ENCODE results near the gene WWC2. TPM values are rescaled to one million over a fixed set of nuclear protein-coding genes. Genes with fewer than 3 reads are reported as not detected.

Gene WWC2
- total and polyA plus RNA-seq, 7 donors: 2.9 to 15.5 (median 7.8) TPM

- peaks cover 9 to 66% of the 10 kb centered on the region in 2 donors for H3K36me3 ChIP-seq (ENCODE audit: insufficient read depth in 1 of 2, low read depth in 1 of 2)
- intact Hi-C loops (cut with DNase I): loop anchor here (5.0 kb wide), 1 partner anchor 327 kb away; no protein-coding TSS in a partner anchor
- ATAC-seq (no peak), DNase-seq (no peak)
- no peaks in the 10 kb centered on the region for H3K9me3 ChIP-seq
- 79 to 88% (median 82%) methylated on average over 1 of the region's 1 CpG for WGBS, 3 donors
- no peak overlapping the region for H3K27ac ChIP-seq
- H3K4me1 ChIP-seq: peaks cover 4% of the 10 kb centered on the region
- no peaks in the 10 kb centered on the region for H3K27me3 ChIP-seq (ENCODE audit: insufficient read depth in 3 of 3, low read length in 2 of 3)
- no peak for TF ChIP-seq CTCF (IDR thresholded peaks at IDR 0.05)
- H3K4me3 ChIP-seq: no peak overlapping the region
Observed at GRCh38 chr4:183264614-183265013, 165.6 kb downstream of the WWC2 start.

DNA sequence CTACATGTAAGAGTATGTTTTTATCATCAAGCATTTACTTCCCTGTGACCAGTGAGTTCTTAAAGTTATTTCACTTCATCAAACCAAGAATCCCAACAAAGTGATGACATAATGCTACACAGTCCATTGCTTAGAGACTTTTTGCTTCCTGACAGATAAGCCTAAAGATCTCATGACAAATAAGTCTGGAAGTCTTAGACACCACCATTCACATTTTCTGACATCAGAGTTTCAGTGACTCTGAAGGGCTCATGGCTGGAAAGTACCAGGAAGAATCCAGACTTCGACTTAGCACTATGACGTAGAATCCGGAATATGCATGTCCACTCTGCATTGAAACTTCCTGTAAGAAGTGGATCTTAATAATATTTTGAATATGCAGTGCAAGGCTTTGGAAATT, 167.3 kb downstream of the WWC2 start:
- WGBS, 3 donors: 94 to 96% (median 95%) methylated on average over 3 of the region's 3 CpGs
- Histone ChIP-seq H3K27ac (no peak overlapping the region), H3K27me3 (ENCODE audit: insufficient read depth in 3 of 3, low read length in 2 of 3) (no peaks in the 10 kb centered on the region), H3K9me3 (no peaks in the 10 kb centered on the region), H3K4me3 (no peak overlapping the region), H3K36me3 (ENCODE audit: insufficient read depth in 1 of 2, low read depth in 1 of 2) (peaks cover 7 to 66% of the 10 kb centered on the region in 2 donors), H3K4me1 (peaks cover 4% of the 10 kb centered on the region)
- ATAC-seq: no peak
- intact Hi-C loops (cut with DNase I): no loop called here
- no peak for DNase-seq
- no peak for TF ChIP-seq CTCF (IDR thresholded peaks at IDR 0.05)

GRCh38 chr4:183268556-183268955, 169.5 kb downstream of the WWC2 start:
- ATAC-seq (no peak), DNase-seq (no peak)
- 89 to 93% (median 91%) methylated on average over 9 of the region's 9 CpGs for WGBS, 3 donors
- no peaks in the 10 kb centered on the region for H3K9me3 ChIP-seq
- intact Hi-C loops (cut with DNase I): no loop called here
- no peak for TF ChIP-seq CTCF (IDR thresholded peaks at IDR 0.05)
- no peaks in the 10 kb centered on the region for H3K4me1 ChIP-seq
- H3K4me3 ChIP-seq: no peak overlapping the region
- peaks cover 7 to 85% of the 10 kb centered on the region in 2 donors for H3K36me3 ChIP-seq (ENCODE audit: insufficient read depth in 1 of 2, low read depth in 1 of 2)
- no peaks in the 10 kb centered on the region for H3K27me3 ChIP-seq (ENCODE audit: insufficient read depth in 3 of 3, low read length in 2 of 3)
- no peak overlapping the region for H3K27ac ChIP-seq

GRCh38 chr4:183272384-183272783, 173.3 kb downstream of the WWC2 start:
- WGBS, 3 donors: 51 to 70% (median 57%) methylated on average over 3 of the region's 3 CpGs
- peaks cover 0 to 72% of the 10 kb centered on the region in 2 donors for H3K36me3 ChIP-seq (ENCODE audit: insufficient read depth in 1 of 2, low read depth in 1 of 2)
- H3K4me3 ChIP-seq: no peak overlapping the region
- intact Hi-C loops (cut with DNase I): no loop called here
- DNase-seq (no peak), ATAC-seq (no peak)
- no peaks in the 10 kb centered on the region for H3K27me3 ChIP-seq (ENCODE audit: insufficient read depth in 3 of 3, low read length in 2 of 3)
- no peak overlapping the region for H3K27ac ChIP-seq
- no peaks in the 10 kb centered on the region for H3K4me1 ChIP-seq
- peaks cover 21% of the 10 kb centered on the region for H3K9me3 ChIP-seq
- no peak for TF ChIP-seq CTCF (IDR thresholded peaks at IDR 0.05)

GRCh38 chr4:183276106-183276505, 177.0 kb downstream of the WWC2 start:
- no peaks in the 10 kb centered on the region for H3K27me3 ChIP-seq (ENCODE audit: insufficient read depth in 3 of 3, low read length in 2 of 3)
- peaks cover 21% of the 10 kb centered on the region for H3K9me3 ChIP-seq
- intact Hi-C loops (cut with DNase I): no loop called here
- H3K27ac ChIP-seq: no peak overlapping the region
- peaks cover 0 to 46% of the 10 kb centered on the region in 2 donors for H3K36me3 ChIP-seq (ENCODE audit: insufficient read depth in 1 of 2, low read depth in 1 of 2)
- 0 to 97% (median 46%) methylated on average over 1 of the region's 1 CpG for WGBS, 3 donors
- DNase-seq: no peak
- TF ChIP-seq CTCF (IDR thresholded peaks at IDR 0.05): no peak
- H3K4me1 ChIP-seq: no peaks in the 10 kb centered on the region
- no peak for ATAC-seq
- no peak overlapping the region for H3K4me3 ChIP-seq

Data from psoas muscle (tissue), 8 donors.